Measurements from ENCODE around the gene PLA2G15. TPM values are rescaled to one million over a fixed set of nuclear protein-coding genes. Genes with fewer than 3 reads are reported as not detected.

PLA2G15 gene
- total and polyA plus RNA-seq, 4 donors = 7.2 to 28.4 (median 10.5) TPM

- DNase-seq (peak; percentile 84 to 95), ATAC-seq (ENCODE audit: low FRiP score) (peak; percentile 76)
- H3K4me1 ChIP-seq (ENCODE audit: control insufficient read depth in 1 of 2, insufficient read depth in 2 of 2, low read length in 2 of 2) = no peaks in the 10 kb centered on the region
- WGBS, 2 donors = 0 to 1% methylated on average over 108 to 123 of the region's 123 CpGs
- intact Hi-C loops (cut with DNase I) = loop anchor here (1.0 to 5.0 kb wide), 3 partner anchors 47 to 63 kb away; partner anchors contain the start of genes PRMT7 (in 2 of the 2) and SLC7A6OS (in 1 of the 2)
- H3K27me3 ChIP-seq (ENCODE audit: control insufficient read depth in 1 of 2, insufficient read depth in 2 of 2, low read length in 1 of 2) = no peaks in the 10 kb centered on the region
- peaks cover 0 to 1% of the 10 kb centered on the region in 2 donors for H3K36me3 ChIP-seq (ENCODE audit: control insufficient read depth in 1 of 2, insufficient read depth in 2 of 2, low read length in 1 of 2)
- H3K4me3 ChIP-seq (ENCODE audit: low read length in 2 of 2) = peak within 1 kb of the TSS; percentile 37 to 46
- peak within 1 kb of the TSS; percentile 65 to 82 for H3K27ac ChIP-seq (ENCODE audit: low read depth in 1 of 2, low read length in 2 of 2)
- no peaks in the 10 kb centered on the region for H3K9me3 ChIP-seq (ENCODE audit: control insufficient read depth, low read length)
Observed at GRCh38 chr16:68264128-68265077, 19.2 kb downstream of the PLA2G15 start, which contains the start of gene SLC7A6. Gene SLC7A6 (plus strand): TSS chr16:68264526. CDS start chr16:68274727, 10,201 bp downstream.

- H3K4me3 ChIP-seq (ENCODE audit: low read length in 2 of 2) = peak overlapping the region; percentile 37 to 46
- H3K9me3 ChIP-seq (ENCODE audit: control insufficient read depth, low read length) = no peaks in the 10 kb centered on the region
- intact Hi-C loops (cut with DNase I) = no loop called here
- no peaks in the 10 kb centered on the region for H3K4me1 ChIP-seq (ENCODE audit: control insufficient read depth in 1 of 2, insufficient read depth in 2 of 2, low read length in 2 of 2)
- peak overlapping the region; percentile 65 to 82 for H3K27ac ChIP-seq (ENCODE audit: low read depth in 1 of 2, low read length in 2 of 2)
- peak; percentile 59 for ATAC-seq (ENCODE audit: low FRiP score)
- H3K27me3 ChIP-seq (ENCODE audit: control insufficient read depth in 1 of 2, insufficient read depth in 2 of 2, low read length in 1 of 2) = no peaks in the 10 kb centered on the region
- WGBS, 2 donors = 1% methylated on average over 23 of the region's 23 CpGs
- DNase-seq = peak; percentile 69 to 82
- no peaks in the 10 kb centered on the region for H3K36me3 ChIP-seq (ENCODE audit: control insufficient read depth in 1 of 2, insufficient read depth in 2 of 2, low read length in 1 of 2)
Observed at GRCh38 chr16:68265078-68265920, 20.1 kb downstream of the PLA2G15 start.

GRCh38 chr16:68267612-68268405 is 22.6 kb downstream of the PLA2G15 start:
- H3K27ac ChIP-seq (ENCODE audit: low read depth in 1 of 2, low read length in 2 of 2) = no peak overlapping the region

GRCh38 chr16:68269793-68270192 is 24.6 kb downstream of the PLA2G15 start:
- intact Hi-C loops (cut with DNase I) = no loop called here
- Histone ChIP-seq H3K27me3 (ENCODE audit: control insufficient read depth in 1 of 2, insufficient read depth in 2 of 2, low read length in 1 of 2) (no peaks in the 10 kb centered on the region), H3K9me3 (ENCODE audit: control insufficient read depth, low read length) (no peaks in the 10 kb centered on the region), H3K36me3 (ENCODE audit: control insufficient read depth in 1 of 2, insufficient read depth in 2 of 2, low read length in 1 of 2) (peaks cover 0 to 6% of the 10 kb centered on the region in 2 donors), H3K4me1 (ENCODE audit: control insufficient read depth in 1 of 2, insufficient read depth in 2 of 2, low read length in 2 of 2) (no peaks in the 10 kb centered on the region), H3K4me3 (ENCODE audit: low read length in 2 of 2) (no peak overlapping the region), H3K27ac (ENCODE audit: low read depth in 1 of 2, low read length in 2 of 2) (no peak overlapping the region)
- WGBS, 2 donors = 93 to 95% methylated on average over 4 of the region's 4 CpGs
- no peak for DNase-seq
- no peak for ATAC-seq (ENCODE audit: low FRiP score)

More at GRCh38 chr16:68267612-68268405, 22.6 kb downstream of the PLA2G15 start:
- Histone ChIP-seq H3K4me3 (ENCODE audit: low read length in 2 of 2) (no peak overlapping the region), H3K9me3 (ENCODE audit: control insufficient read depth, low read length) (no peaks in the 10 kb centered on the region), H3K27me3 (ENCODE audit: control insufficient read depth in 1 of 2, insufficient read depth in 2 of 2, low read length in 1 of 2) (no peaks in the 10 kb centered on the region), H3K36me3 (ENCODE audit: control insufficient read depth in 1 of 2, insufficient read depth in 2 of 2, low read length in 1 of 2) (no peaks in the 10 kb centered on the region), H3K4me1 (ENCODE audit: control insufficient read depth in 1 of 2, insufficient read depth in 2 of 2, low read length in 2 of 2) (no peaks in the 10 kb centered on the region)
- ATAC-seq (ENCODE audit: low FRiP score) = no peak
- intact Hi-C loops (cut with DNase I) = no loop called here
- DNase-seq = no peak
- 68 to 70% methylated on average over 6 of the region's 6 CpGs for WGBS, 2 donors

DNA sequence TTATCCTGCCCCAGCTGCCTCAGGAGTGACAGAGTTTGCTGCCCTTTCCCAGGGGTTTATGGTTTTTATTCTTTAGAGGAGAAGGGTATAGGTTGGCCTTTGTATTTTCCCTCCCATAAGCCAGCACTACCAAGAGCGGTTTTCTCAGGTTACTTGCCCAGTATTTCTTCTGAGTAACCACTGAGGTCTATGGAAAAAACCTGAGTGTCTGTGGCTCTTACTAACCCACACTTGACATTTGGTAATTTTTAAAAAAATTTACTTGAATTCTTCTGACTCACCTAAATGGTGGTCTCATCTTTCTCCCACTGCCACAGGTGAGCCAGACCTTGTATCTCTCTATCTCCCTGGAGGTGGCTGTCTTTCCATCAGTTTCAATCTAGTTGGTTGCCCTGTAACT is 25.2 kb downstream of the PLA2G15 start:
- Histone ChIP-seq H3K4me1 (ENCODE audit: control insufficient read depth in 1 of 2, insufficient read depth in 2 of 2, low read length in 2 of 2) (no peaks in the 10 kb centered on the region), H3K27me3 (ENCODE audit: control insufficient read depth in 1 of 2, insufficient read depth in 2 of 2, low read length in 1 of 2) (no peaks in the 10 kb centered on the region), H3K4me3 (ENCODE audit: low read length in 2 of 2) (no peak overlapping the region), H3K36me3 (ENCODE audit: control insufficient read depth in 1 of 2, insufficient read depth in 2 of 2, low read length in 1 of 2) (peaks cover 0 to 8% of the 10 kb centered on the region in 2 donors), H3K27ac (ENCODE audit: low read depth in 1 of 2, low read length in 2 of 2) (no peak overlapping the region), H3K9me3 (ENCODE audit: control insufficient read depth, low read length) (no peaks in the 10 kb centered on the region)
- intact Hi-C loops (cut with DNase I) = no loop called here
- WGBS, 2 donors = 0% methylated on average over 1 of the region's 1 CpG
- DNase-seq = no peak
- ATAC-seq (ENCODE audit: low FRiP score) = no peak

- DNase-seq = no peak
- H3K9me3 ChIP-seq (ENCODE audit: control insufficient read depth, low read length) = no peaks in the 10 kb centered on the region
- H3K4me3 ChIP-seq (ENCODE audit: low read length in 2 of 2) = no peak overlapping the region
- no peak for ATAC-seq (ENCODE audit: low FRiP score)
- no peaks in the 10 kb centered on the region for H3K27me3 ChIP-seq (ENCODE audit: control insufficient read depth in 1 of 2, insufficient read depth in 2 of 2, low read length in 1 of 2)
- 87 to 91% methylated on average over 4 of the region's 4 CpGs for WGBS, 2 donors
- no peak overlapping the region for H3K27ac ChIP-seq (ENCODE audit: low read depth in 1 of 2, low read length in 2 of 2)
- H3K36me3 ChIP-seq (ENCODE audit: control insufficient read depth in 1 of 2, insufficient read depth in 2 of 2, low read length in 1 of 2) = peaks cover 0 to 8% of the 10 kb centered on the region in 2 donors
- no peaks in the 10 kb centered on the region for H3K4me1 ChIP-seq (ENCODE audit: control insufficient read depth in 1 of 2, insufficient read depth in 2 of 2, low read length in 2 of 2)
- intact Hi-C loops (cut with DNase I) = no loop called here
Observed at GRCh38 chr16:68272507-68273209, 27.5 kb downstream of the PLA2G15 start.

- DNase-seq = no peak
- Histone ChIP-seq H3K36me3 (ENCODE audit: control insufficient read depth in 1 of 2, insufficient read depth in 2 of 2, low read length in 1 of 2) (peaks cover 0 to 8% of the 10 kb centered on the region in 2 donors), H3K27me3 (ENCODE audit: control insufficient read depth in 1 of 2, insufficient read depth in 2 of 2, low read length in 1 of 2) (no peaks in the 10 kb centered on the region), H3K4me3 (ENCODE audit: low read length in 2 of 2) (no peak overlapping the region), H3K27ac (ENCODE audit: low read depth in 1 of 2, low read length in 2 of 2) (no peak overlapping the region), H3K9me3 (ENCODE audit: control insufficient read depth, low read length) (no peaks in the 10 kb centered on the region), H3K4me1 (ENCODE audit: control insufficient read depth in 1 of 2, insufficient read depth in 2 of 2, low read length in 2 of 2) (no peaks in the 10 kb centered on the region)
- 82 to 93% methylated on average over 5 of the region's 5 CpGs for WGBS, 2 donors
- intact Hi-C loops (cut with DNase I) = no loop called here
- ATAC-seq (ENCODE audit: low FRiP score) = no peak
Observed at GRCh38 chr16:68273459-68273858, 28.3 kb downstream of the PLA2G15 start.
